SK-N-SH treated with all-trans-retinoic acid at 6 μM for 48 hours (cell line): ENCODE results near the gene NHLRC2.

Experiments used
- OSR1 ChIP-seq: fragments of 250-450 bp; sonication (Bioruptor Pico); IDR thresholded peaks from 2 replicates; pipeline ENCODE4 v1.8.0; 2022; ENCODE audit warnings: moderate library complexity, mild to moderate bottlenecking, inconsistent platforms
- PPARA ChIP-seq: fragments of 250-450 bp; sonication (Bioruptor Pico); IDR thresholded peaks from 2 replicates; pipeline ENCODE4 v1.5.0; 2020; ENCODE audit warnings: mild to moderate bottlenecking, borderline replicate concordance
- TSHZ2 ChIP-seq: fragments of 250-450 bp; sonication (Bioruptor Pico); IDR thresholded peaks from 2 replicates; pipeline ENCODE4 v1.5.0; 2020; ENCODE audit warnings: mild to moderate bottlenecking, moderate library complexity

DNA sequence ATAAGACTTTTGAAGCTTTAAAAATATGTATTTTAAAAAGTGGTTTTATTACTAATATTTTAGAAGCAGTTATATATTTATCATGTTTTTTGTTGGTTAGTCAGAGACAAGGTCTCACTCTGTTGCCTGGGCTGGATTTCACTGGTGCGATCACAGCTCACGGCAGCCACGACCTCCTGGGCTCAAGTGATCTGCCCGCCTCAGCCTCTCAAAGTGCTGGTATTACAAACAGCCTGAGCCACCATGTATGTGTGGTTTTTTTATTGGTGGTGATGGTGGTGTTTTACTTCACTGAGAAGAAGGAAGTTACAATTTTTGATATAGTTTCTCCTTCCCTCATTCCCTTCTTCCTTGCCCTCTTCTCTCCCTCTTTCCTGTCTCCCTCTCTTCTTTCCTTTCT lies 13.4 kb downstream of the NHLRC2 start:
- no peak for TF ChIP-seq PPARA (CRISPR knock-in tag)
- TF ChIP-seq TSHZ2 (CRISPR knock-in tag), result no peak
- TF ChIP-seq OSR1 (CRISPR knock-in tag), result no peak
